Eye (tissue), 1 donor: Measurements from ENCODE around the gene SUMF1.
A peak's percentile ranks its signal among the peaks of the same experiment; 100 is the strongest.

Experiments
- DNase-seq: peaks from one replicate; pipeline ENCODE4 v3.0.0-alpha.2; 2015

The SUMF1 gene

DNA sequence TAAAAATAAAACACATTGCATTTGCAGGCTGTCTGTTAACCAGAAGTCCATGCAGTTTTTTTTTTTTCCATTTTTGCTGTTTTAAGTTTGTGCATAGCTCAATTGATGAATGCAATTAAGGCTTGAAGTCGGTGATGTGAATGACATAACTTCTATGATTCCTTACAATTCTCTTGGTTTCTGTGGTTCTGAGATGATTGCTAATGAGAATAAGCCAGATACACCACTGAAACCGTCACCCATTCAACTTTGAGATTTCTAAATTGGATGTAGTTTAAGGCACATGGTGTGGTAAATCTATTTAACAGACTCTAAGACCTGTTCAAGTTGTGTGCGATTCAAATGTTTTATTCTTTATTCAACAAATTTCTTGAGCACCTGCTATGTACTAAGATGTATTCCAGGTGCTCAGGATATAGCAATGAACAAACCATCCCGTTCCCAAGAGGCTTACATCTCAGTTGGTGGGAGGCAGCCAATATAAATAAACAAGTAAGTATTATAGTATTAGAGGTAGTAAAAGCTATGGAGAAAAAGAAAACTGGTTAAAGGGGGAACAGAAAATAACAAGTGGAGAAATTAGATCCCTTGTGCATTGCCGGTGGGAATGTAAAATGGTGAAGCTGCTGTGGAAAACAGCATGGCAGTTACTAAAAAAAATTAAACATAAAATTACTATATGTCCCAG is 30.1 kb upstream of the SUMF1 start:
- no peak for DNase-seq

DNA sequence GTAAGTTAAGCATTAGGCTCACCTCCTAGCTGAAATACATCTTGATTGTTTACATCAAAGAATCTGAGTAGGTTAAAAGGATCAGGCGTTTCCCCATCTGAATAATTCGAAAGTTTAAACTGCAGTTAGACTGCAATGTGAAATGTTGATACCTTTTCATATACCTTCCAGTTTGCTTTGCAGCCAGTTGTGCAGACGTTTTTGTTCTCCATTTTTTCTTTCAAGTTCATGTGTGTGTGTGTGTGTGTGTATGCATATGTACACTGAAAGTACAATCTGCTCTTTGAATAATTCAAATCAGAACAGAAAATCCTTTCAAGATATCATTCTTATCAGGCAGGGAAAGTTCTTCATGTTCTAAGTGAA is 29.0 kb upstream of the SUMF1 start:
- no peak for DNase-seq

DNA sequence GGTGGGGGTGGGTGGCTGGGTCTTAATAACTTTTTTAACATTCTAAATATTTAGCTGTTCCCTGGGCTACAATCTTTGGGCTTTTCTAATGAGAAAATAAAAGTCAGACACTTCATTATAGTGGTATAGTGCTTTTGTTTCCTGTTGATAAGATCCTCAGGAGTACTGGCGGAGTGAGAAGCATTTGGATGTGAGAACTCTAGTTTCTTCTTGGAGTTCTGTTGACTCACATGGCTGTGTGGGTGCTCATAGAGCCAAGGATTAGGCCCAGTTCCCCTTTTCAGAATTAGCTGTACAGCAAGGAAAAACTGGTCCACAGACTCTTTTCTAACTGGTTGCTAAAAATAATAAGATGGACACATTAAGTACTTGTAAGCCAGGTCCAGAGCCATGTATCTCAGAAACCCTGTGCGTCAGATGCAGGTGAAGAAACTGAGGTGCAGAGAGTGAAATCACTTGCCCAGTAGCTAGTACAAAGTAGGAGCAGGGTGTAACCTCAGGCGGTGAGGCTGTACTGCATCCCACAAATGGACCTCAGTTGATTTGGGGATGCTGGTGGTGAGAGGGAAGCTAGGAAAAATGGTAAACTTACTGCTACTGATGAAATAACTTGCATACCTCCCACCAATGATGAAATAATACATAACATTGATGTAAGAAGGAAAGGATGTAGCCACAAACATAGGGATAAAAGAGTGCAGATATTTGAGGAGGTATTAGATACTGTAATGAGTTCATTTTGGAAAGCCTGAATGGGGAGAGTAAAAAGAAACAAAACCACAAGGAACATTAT is 28.4 kb upstream of the SUMF1 start:
- no peak for DNase-seq

DNA sequence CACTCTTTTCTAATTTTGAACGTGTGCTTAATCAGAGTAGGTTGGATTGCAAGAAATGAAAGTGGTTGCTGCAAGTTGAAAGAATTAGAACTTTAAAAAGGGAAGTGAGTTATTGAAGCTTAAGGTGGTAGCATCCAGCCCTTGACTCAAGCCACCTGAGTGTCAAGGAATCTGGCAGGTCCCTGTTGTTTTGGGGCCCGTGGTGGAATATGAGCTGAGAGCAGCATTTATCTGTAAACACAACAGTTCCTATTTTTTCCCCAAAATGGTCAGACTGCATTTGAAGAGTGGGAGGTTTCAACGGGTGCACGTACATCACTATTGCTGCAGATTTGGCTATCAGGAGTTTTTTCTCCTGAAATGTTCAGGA is 27.8 kb upstream of the SUMF1 start:
- no peak for DNase-seq

DNA sequence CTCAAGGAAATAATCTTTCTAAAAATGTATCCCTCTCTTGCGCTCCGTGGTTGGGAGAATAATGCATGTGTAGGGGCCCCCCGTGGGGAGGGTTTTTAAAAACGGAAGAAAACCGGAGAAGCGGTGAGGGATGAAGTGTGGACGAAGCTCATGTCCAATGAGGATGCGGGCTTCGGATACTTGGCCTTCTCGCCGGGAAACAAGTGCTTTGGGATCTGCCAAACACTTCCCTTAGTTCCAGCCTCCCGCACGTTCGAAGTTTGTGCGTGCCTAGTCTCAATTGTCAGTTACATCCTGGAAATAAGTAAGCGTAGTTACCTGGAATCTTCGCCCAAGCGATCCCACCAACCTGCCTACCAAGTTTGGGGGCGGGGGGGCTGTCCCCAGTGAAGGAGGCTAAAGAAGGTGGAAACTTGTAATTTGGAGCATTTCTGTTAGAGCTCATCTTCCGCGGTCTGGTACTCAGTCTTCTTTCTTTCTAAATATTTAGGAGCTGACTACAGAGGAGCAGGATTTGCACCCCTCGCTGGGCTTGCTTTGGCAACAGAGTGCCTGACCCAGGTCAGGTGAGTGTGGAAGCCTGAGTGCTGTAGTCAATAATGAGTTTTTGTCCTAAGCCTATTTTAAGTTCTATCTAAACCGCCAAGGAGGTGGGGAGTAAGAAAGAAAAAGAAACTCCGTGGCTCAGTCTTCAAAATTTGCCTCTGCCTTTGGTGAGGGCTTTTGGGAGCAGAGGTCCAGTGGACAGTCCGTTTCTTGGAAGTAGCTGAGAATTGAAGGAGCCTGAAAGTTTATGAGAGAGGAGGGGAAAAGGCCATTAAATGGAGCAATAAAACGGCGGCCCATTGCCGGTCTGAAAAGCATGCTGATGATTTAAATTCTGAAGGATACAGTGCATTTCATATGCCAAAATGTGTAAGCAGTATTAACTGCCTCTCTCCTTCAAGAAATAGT is 27.1 kb upstream of the SUMF1 start:
- DNase-seq = peak; percentile 68

DNA sequence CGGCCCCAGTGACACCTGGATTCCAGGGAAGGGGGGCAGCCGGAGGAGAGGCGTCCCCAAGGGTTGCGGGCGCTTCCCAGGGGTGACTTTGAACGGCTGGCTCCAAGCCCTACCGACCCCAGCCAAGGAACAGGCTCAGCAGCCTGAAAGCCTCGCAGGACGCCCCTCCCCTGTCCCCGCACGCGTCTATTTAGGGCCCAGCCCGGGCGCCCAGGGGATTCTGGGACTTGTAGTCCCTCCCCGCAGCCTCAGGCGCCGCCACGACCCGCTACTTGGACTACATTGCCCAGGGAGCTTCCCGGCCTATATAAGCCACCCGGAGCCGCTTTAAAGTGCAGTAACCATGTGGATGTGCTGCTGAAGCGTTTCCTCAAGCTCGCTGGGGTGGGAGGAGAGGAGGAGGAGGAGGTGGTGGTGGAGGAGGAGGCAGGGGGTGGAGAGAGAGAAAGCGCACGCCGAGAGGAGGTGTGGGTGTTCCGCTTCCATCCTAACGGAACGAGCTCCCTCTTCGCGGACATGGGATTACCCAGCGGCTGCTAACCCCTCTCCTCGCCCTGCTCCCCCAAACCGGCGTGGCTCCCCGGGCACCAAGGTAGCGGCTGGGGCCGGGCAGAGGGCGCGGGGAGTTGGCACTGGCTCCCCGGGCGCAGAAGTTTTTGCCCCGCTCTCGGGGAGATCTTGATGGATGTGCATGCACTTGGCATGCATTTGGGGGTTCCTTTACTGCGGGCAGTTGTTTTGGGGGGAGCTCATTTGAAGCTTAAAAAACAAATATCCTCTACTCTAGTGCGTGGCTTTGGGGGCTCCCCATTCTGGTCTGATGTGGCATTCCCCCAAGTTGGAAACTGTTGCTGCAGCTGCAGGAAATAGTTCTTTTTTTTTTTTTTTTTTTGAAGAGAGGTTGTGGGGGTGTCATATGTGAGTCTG is 26.2 kb upstream of the SUMF1 start, which contains the start of gene ITPR1:
TSS of gene ITPR1 (plus strand) at position 335 of the 927 bp plus-strand sequence. CDS start 23,144 bp downstream, outside the sequence.
- peak; percentile 99 for DNase-seq

DNA sequence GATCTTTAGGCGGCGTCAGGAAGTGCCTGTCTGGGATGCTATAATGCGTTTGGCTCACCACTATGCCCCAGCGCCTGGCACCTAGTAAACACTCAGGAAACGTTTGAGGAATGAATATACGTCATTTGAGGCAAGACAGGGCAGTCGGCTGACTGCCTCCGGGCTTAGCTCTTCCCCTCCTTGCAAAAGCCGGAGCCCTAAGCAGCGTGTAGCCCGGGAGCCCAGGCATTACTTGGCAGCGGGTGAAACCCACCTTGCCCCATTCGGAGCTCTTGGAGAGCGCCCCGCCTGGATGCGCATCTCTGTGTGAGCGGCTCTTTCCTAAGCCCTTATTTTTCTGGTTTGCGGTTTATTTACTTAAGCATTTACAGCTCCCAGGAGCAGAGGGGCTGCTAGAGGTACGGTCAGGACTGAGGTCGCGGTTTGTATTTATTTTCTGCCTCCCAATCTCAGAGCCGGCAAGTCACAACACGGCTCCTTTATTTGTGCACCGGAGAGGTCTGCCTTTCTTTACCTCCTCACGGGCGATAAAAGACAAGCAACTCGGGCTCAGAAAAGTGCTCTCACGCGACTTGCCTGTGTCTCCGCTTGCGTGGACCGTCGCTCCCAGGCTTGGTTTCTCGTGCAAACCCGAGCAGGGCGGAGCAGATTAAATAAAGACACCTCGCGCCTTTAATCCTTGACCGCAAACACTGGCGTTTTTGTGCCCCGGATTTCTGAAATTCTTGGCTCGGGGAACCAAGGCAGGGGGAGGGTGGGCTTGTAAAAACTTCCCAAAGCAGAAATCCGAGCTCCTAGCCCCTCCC is 25.3 kb upstream of the SUMF1 start:
- DNase-seq = no peak

DNA sequence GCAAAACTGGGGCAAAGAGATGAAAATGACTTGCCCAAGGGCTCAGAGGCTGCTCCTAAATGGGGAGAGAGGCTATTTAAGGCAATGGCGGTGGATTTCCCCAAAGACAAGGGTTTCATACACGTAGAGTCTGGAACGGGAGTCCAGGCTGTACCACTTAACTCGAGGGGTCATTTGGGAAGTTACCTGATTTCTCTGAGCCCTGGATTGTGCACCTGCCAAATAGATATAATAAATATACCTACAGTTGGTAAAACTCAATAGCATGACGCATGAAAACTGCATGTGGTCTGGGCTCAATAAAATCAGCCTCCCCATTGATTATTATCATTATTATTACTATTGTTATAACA is 24.8 kb upstream of the SUMF1 start:
- no peak for DNase-seq

DNA sequence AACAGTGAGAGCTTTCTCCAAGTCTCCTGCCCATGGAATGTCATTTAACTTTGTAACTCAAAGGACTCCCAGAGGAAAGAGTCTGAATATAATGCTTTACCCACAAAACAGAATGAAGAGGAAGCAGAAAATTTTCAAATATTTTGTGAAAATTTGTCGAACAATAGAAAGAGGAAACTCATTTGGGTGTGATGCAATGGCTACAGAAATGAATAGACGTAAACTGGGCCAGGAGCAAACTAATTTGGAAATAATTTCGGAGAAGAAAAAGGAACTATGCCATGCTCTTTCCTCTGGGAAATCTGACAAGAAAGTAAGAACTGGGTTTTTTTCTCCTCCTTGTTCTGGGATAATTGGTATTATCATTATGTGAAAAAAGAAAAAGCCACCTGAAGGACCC is 11.2 kb upstream of the SUMF1 start:
- no peak for DNase-seq

DNA sequence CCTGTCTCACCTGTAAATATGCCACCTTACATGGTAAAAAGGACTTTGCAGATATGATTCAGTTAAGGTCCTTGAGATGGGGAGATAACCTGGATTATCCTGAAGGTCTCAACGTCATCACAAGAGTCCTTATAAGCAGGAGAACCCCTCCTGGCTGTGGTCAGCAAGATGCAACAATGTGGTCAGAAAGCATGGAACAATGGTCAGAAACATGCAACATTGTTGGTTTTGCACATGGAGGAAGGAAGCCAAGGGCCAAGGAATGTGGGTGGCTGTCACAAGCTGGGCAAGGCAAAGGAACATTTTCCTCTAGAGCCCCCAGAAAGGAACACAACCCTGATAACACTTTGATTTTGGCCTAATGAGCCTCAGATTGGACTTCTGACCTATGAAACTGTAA is 9.4 kb upstream of the SUMF1 start:
- no peak for DNase-seq

DNA sequence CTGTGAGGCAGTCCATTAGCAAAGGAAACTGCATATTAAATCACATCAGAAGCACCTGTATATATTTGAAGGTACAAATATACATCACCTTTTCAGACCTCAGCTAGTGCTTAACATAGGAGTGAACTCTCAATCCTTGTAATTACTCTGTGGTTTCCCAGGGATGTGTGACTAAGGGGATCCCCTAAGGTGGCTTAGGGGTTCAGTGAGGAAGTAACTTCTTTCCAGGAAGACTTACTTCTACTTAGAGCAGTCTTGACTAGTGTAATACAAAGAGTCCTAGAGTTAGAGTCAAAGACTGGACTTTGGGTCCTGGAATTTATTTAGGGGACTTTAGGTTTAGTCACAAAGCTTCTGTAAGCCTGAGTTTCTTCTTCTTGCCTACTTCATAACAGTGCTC is 8.7 kb upstream of the SUMF1 start:
- no peak for DNase-seq

DNA sequence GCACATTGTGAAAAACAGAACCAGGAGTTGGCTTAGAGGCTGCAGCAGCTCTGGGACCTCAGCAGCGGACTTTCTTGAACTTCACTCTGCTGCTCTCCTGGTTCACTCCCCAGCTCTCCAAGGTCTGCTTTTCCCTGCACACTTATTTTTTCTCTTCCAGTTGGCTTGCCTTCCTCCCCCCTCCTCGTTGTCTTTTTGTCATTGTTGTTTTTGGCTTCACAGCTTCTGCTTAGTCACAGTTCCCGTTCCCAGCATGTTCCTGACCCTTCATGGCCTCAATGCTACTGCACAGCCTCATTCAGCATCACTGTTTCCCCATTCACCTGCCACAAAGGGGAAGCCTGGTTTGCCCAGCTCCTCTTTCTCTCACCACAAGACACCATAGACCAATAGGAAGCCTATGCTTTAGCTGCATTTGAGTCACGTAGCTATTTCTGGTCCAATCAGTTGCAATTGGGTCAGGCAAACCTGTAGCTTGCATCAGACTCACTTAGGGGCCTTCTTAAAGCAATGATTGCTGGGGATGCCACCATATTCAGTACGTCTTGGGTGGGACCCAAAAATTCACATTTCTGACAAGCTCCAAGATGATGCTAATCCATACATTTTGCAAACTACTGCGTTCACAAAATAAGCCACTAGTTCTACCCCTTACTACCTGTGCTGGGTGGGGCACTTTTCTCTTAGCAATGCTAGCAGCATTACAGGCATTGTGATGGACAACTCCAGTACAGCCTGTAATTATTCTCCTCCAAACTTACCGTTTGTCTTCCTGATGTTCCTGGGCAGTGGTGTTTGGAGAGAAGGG is 7.8 kb upstream of the SUMF1 start:
- no peak for DNase-seq

DNA sequence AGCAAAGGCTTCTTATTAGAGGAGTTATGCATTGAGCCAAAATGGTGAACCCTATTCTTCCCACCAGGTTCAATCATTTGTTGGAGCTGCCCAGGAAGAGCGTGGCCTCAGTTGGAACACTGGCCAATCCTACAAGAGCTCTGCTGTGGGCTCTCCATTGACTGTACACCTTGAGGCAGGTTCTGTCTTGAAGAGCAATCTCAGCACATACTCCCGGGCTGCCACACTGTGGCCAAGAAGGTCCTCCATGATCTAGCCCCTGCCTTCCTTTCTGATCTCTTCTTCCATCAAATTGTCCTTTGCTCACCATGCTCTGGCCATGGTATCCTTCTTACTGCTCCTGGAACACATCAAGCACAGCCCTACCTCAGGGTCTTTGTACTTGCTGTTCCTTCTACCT is 5.7 kb upstream of the SUMF1 start:
- DNase-seq = no peak

DNA sequence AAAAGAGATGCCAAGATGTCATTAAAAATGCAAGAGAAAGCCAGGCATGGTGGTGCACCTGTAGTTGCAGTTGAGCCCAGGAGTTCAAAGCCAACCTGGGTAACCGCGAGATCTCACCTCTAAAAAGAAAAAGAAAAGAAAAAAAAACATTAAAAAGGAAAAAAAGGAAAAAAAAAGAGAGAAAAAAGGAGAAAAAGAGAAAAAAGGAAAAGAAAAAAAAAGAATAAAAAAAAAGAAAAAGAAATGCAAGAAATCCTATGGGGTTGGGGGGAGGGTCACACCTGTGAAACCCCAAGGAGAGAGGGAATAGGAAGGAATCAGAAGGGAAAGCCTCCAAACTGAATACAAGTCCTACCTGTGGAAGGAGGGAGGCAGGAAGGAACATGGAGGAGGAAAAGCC is 5.2 kb upstream of the SUMF1 start:
- DNase-seq = no peak

DNA sequence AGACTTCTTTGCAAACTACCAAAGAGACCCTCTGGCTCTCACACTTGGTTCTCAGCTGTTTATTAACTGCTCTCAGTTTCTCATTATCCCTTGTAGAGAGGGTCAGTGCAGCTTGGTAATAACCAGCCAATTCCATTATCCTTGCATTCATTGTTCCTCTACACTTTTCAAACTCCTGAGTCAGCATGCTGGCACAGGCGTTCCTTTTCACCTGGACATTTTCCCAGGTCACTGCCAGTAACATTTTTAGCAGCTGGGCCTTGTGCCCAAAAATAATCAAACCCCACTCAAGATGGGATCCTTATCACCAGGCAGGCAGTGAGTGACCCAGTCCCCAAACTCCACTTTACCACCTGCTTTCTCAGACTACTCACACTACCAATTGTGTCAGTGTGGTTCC is 4.8 kb upstream of the SUMF1 start:
- no peak for DNase-seq

DNA sequence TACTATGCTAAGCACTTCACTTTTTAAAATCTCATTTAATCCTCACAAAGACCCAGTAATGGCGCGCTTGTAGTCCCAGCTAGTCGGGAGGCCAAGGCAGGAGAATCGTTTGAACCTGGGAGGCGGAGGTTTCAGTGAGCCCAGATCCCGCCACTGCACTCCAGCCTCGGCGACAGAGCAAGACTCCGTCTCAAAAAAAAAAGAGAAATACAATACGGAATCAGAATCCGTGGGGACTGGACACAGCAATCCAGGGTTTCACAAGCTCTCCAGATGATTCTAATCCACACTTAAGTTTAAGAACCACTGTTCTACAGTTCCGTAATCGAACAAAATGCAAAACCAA is 426 bp upstream of the SUMF1 start:
- DNase-seq = no peak

DNA sequence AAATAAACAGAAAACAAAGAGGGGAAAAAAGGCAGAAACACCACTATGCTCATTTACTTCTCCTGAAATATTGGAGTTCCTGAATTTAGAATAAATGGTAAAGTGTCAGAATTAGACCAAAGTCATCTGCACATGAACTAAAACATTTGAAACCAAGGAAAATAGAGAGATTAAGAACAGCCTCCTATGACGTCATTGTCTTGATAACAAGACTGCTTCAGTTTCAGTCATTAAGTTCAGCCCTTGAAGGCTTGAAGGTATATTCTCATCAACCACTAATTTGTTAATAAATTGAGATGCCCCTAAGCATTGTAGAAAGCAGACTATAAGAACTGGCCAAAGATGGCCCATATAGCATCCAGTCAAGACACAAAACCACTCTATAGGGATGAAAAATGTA is 2.5 kb downstream of the SUMF1 start:
- DNase-seq = no peak

DNA sequence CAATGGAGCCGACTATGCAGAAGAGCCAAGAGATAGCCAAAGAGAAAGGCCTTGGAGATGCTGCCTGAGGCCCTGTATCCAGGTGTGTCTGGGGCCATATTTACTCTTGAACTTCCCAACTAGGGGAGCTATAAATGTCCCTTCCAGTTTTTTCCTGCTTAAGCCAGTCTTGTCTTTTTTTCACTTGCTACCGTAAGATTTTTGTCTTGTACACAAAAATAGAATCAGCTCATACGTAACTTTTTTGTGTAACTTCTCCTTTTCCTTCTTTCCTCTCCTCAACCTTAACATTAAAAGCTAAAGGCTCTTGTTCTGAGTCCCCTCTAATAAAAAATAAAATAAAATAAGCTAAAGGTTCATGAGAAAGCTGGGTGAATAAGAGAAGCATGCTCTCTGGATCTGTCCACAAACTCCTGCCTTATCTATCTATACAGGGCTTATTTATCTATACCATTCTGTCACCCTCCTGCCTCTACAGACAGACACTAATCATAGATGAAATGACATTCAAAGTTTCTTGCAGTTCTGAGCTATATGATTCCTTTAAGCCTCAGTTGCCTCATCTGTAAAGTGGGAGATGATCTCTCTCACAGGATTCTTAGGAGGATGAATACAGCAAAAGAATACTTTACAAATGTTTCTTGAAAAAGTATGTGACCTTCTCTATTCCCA is 4.6 kb downstream of the SUMF1 start:
- no peak for DNase-seq

DNA sequence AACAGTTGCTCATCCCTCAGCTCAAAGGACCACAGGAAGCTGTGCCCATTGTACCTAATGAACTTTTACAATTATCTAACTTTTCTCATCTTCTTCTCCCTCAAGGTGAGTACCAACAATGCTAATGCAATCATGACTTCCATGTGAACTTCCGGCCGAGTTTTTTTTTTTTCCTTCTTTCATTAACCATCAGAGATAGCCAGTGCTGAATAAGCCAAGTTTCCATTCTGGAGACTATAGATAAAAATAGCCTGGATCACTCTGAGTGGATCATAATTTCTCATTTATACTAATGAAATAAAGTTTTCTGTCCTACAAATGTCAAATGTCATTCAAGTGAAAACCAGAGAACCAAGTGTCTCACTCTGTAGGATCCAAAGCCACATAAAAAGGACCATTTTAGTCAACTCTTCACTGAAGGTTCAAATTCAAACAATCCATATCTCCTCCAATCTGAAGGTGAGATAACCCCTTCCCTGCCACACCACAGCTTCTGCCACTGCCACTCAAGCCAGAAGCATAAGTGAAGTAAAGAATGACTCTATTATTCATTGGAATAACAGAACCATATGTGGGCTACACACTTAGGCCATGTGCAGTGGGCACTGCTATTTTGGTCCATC is 5.5 kb downstream of the SUMF1 start:
- no peak for DNase-seq

DNA sequence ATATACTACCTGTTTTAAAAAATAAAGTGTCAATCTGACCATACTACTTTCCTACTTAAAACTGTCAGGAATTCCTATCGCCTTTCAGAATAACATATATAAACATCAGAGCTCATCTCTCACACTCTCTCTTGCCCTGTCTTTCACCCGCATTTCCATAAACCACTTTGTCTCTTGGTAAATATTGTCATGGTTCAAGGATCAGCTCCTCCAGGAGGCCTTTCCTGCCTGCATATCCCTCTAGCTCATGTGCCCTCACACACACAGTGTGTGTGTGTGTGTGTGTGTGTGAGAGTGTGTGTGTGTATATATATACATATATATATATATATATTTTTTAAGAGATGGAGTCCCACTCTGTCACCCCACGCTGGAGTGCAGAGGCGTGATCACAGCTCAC is 6.7 kb downstream of the SUMF1 start:
- DNase-seq = no peak
